LNCaP clone FGC (cell line): ENCODE measurements around the gene TMED8.

Source experiments
- DNase-seq: peaks from one replicate; pipeline ENCODE4 v3.0.0-alpha.2; 2011; ENCODE audit warnings: low read depth
- H3K4me3 ChIP-seq: 2 replicates; pipeline ENCODE4 v1.5.1; 2011; ENCODE audit warnings: mild to moderate bottlenecking, low read depth, low read length, control low read depth
- TF ChIP-seq, protein P1 (sequence below): IDR thresholded peaks from 2 replicates; pipeline ENCODE4 v1.5.1; 2012; ENCODE audit warnings: mild to moderate bottlenecking; ENCODE audit not compliant: control insufficient read depth, insufficient read depth; ENCODE audit errors: extremely low read depth

TMED8 gene

DNA sequence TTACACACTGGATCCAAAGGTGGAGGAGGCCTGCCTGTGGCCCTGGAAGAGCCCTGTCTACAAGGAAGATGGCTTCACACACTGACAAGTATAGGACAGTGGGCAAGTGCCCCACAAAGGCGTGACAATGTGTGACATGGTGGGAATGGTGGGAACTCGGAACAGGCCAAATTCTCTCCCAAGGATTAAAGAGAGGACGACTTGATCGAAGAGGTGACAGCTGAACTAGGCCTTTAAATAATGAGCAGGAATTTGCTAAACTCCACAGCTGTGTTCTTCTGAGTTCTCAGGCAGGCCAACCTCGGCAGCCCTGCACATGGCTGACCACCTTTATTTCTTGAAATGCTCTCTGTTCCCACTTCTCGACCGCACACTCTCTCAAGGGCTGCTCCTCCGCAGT, 80.0 kb downstream of the TMED8 start:
- TF ChIP-seq, protein P1, sequence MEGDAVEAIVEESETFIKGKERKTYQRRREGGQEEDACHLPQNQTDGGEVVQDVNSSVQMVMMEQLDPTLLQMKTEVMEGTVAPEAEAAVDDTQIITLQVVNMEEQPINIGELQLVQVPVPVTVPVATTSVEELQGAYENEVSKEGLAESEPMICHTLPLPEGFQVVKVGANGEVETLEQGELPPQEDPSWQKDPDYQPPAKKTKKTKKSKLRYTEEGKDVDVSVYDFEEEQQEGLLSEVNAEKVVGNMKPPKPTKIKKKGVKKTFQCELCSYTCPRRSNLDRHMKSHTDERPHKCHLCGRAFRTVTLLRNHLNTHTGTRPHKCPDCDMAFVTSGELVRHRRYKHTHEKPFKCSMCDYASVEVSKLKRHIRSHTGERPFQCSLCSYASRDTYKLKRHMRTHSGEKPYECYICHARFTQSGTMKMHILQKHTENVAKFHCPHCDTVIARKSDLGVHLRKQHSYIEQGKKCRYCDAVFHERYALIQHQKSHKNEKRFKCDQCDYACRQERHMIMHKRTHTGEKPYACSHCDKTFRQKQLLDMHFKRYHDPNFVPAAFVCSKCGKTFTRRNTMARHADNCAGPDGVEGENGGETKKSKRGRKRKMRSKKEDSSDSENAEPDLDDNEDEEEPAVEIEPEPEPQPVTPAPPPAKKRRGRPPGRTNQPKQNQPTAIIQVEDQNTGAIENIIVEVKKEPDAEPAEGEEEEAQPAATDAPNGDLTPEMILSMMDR, result no peak
- DNase-seq, result no peak
- H3K4me3 ChIP-seq, result no peak overlapping the region

- TF ChIP-seq, protein P1, result no peak
- H3K4me3 ChIP-seq, result no peak overlapping the region
- DNase-seq, result no peak
Observed at GRCh38 chr14:77296155-77296554, 80.7 kb downstream of the TMED8 start.

GRCh38 chr14:77290705-77291104, 86.2 kb downstream of the TMED8 start:
- DNase-seq, result no peak
- TF ChIP-seq, protein P1, result no peak
- H3K4me3 ChIP-seq, result no peak overlapping the region

- no peak for DNase-seq
- TF ChIP-seq, protein P1, result no peak
Observed at GRCh38 chr14:77286576-77286975, 90.3 kb downstream of the TMED8 start.

More at GRCh38 chr14:77286576-77286975, 90.3 kb downstream of the TMED8 start:
- H3K4me3 ChIP-seq, result no peak overlapping the region
